Natural killer cell (primary cell): ENCODE results near the gene LYRM9. TPM values are rescaled to one million over a fixed set of nuclear protein-coding genes. Genes with fewer than 3 reads are reported as not detected.
"Not testable (repeated sequence)": the region's sequence is repeated elsewhere in the genome, so short reads cannot be mapped to it uniquely, and the experiment has no call there.

ENCODE experiments used
- ATAC-seq, 3 donors: fragments of 150-1000 bp in 2 of 3; fragments of 200-7000 bp in 1 of 3; cut with Tn5 transposase; 1 replicate in 1 of 3; 2 replicates in 2 of 3; pipeline ENCODE4 v1.10.0; 2021; ENCODE audit warnings: mild to moderate bottlenecking in 2 of 3, moderate library complexity in 2 of 3
- DNase-seq, 2 donors: peaks; one replicate each; pipeline versions ENCODE4 v3.0.0 to v3.0.0-alpha.2; 2013 to 2021; ENCODE audit warnings: mixed read lengths in 1 of 2
- H3K27ac ChIP-seq: one replicate; pipeline ENCODE4 v1.5.1; 2013; ENCODE audit warnings: mild to moderate bottlenecking, low read length
- H3K27me3 ChIP-seq: one replicate; pipeline ENCODE4 v1.6.1; 2013; ENCODE audit warnings: low read length; ENCODE audit not compliant: control insufficient read depth, insufficient read depth
- H3K36me3 ChIP-seq: one replicate; pipeline ENCODE4 v1.6.1; 2013; ENCODE audit warnings: low read length; ENCODE audit not compliant: control insufficient read depth, insufficient read depth
- H3K4me1 ChIP-seq: one replicate; pipeline ENCODE4 v1.6.1; 2013; ENCODE audit warnings: low read length; ENCODE audit not compliant: control insufficient read depth, insufficient read depth
- H3K4me3 ChIP-seq: one replicate; pipeline ENCODE4 v1.5.1; 2013; ENCODE audit warnings: low read length
- H3K9me3 ChIP-seq: one replicate; pipeline ENCODE4 v1.6.1; 2013; ENCODE audit warnings: low read length; ENCODE audit not compliant: control insufficient read depth, insufficient read depth
- H3K27ac Mint-ChIP-seq, 2 donors: one replicate each; pipeline ENCODE4 v1.8.0; 2022; ENCODE audit warnings: mild to moderate bottlenecking in 2 of 2, mixed read lengths in 2 of 2, moderate library complexity in 1 of 2
- H3K27me3 Mint-ChIP-seq, 2 donors: one replicate each; pipeline ENCODE4 v1.8.0; 2022; ENCODE audit warnings: low read depth in 2 of 2, mixed read lengths in 2 of 2
- H3K36me3 Mint-ChIP-seq: one replicate; pipeline ENCODE4 v1.8.0; 2022; ENCODE audit warnings: mixed read lengths
- H3K4me1 Mint-ChIP-seq, 2 donors: one replicate each; pipeline ENCODE4 v1.8.0; 2022; ENCODE audit warnings: mixed read lengths in 2 of 2
- H3K4me3 Mint-ChIP-seq: one replicate; pipeline ENCODE4 v1.8.0; 2022; ENCODE audit warnings: mild to moderate bottlenecking, moderate library complexity, mixed read lengths
- H3K9me3 Mint-ChIP-seq, 2 donors: one replicate each; pipeline ENCODE4 v1.8.0; 2022; ENCODE audit warnings: mixed read lengths in 2 of 2
- WGBS: methylation state at CpG from one replicate; pipeline ENCODE4 v1.1.7; 2013; ENCODE audit warnings: missing lambda C conversion rate; ENCODE audit not compliant: insufficient coverage; 5-methylcytosine and 5-hydroxymethylcytosine counted together
- intact Hi-C: fragments of 100-400 bp; cut with micrococcal nuclease; formaldehyde crosslinking; loops from one replicate; pipeline ENCODE4 v1.14.2; 2022
- total RNA-seq, 4 donors: library from RNA; stranded (reverse); fragments of 120-200 nt in 1 of 4; gene quantifications; one replicate each; pipeline versions ENCODE4 v1.2.3 to v1.2.4, GENCODE V29; 2013 to 2022
- TF ChIP-seq, protein P1 (sequence below): fragments of 200-600 bp; IDR thresholded peaks from one replicate; pipeline ENCODE4 v1.8.0; 2022; ENCODE audit warnings: antibody characterized with exemption

LYRM9 gene
- total RNA-seq, 3 donors from 2014 or later (not counting 1 experiment from before 2014, with no cell fraction given) = 7.8 to 13.0 (median 9.3) TPM

DNA sequence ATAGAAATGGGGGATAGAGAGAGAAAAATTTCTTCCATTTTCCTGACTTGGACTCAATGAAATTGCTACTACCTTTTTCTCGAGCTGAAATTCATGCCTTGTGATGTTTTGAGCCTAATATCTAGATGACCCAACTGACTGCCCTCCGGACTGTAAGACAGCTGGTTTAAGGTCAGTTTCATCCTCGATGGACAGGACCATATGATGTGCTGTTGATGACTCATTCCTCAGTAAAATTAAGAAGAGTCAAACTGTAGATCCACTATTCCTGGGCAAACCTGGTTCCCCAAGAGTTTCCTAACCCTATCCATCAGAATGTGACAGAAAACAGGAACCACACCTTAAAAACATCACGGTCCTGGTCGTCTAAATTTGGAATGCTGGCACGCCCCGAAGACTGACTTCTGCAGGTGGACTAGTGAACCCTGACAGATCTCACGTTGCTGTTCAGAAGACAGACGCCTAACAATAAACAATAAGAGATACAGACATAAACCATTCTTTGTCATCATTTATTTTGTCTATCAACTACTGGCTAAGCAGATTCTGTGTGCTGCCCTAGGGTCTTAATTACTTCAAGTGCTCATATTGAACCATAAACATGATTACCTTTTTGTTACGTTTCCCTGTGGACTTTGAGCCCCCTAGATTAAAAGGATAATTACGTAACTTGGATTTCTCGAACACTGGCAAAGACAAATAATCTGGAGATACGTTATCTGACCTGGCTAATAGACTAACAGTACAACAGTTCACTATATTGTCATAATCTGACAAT lies 47.7 kb downstream of the LYRM9 start:
- Histone ChIP-seq H3K27ac (peak overlapping the region; percentile 57), H3K4me1 (peaks cover 14% of the 10 kb centered on the region), H3K36me3 (no peaks in the 10 kb centered on the region), H3K4me3 (no peak overlapping the region), H3K27me3 (no peaks in the 10 kb centered on the region), H3K9me3 (peaks cover 3% of the 10 kb centered on the region)
- H3K36me3 Mint-ChIP-seq = no peaks in the 10 kb centered on the region
- DNase-seq (peak in 1 of 2 donors; percentile 14), ATAC-seq (peak in 2 of 3 donors; percentile 16 to 35)
- no peaks in the 10 kb centered on the region for H3K9me3 Mint-ChIP-seq
- intact Hi-C loops = no loop called here
- WGBS = 62% methylated on average over 13 of the region's 13 CpGs
- H3K4me1 Mint-ChIP-seq = peaks cover 29 to 41% of the 10 kb centered on the region in 2 donors
- TF ChIP-seq, protein P1, sequence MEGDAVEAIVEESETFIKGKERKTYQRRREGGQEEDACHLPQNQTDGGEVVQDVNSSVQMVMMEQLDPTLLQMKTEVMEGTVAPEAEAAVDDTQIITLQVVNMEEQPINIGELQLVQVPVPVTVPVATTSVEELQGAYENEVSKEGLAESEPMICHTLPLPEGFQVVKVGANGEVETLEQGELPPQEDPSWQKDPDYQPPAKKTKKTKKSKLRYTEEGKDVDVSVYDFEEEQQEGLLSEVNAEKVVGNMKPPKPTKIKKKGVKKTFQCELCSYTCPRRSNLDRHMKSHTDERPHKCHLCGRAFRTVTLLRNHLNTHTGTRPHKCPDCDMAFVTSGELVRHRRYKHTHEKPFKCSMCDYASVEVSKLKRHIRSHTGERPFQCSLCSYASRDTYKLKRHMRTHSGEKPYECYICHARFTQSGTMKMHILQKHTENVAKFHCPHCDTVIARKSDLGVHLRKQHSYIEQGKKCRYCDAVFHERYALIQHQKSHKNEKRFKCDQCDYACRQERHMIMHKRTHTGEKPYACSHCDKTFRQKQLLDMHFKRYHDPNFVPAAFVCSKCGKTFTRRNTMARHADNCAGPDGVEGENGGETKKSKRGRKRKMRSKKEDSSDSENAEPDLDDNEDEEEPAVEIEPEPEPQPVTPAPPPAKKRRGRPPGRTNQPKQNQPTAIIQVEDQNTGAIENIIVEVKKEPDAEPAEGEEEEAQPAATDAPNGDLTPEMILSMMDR = no peak
- H3K27ac Mint-ChIP-seq = peak overlapping the region; percentile 82 to 87
- H3K27me3 Mint-ChIP-seq = peaks cover 0 to 4% of the 10 kb centered on the region in 2 donors
- H3K4me3 Mint-ChIP-seq = peak overlapping the region; percentile 89

DNA sequence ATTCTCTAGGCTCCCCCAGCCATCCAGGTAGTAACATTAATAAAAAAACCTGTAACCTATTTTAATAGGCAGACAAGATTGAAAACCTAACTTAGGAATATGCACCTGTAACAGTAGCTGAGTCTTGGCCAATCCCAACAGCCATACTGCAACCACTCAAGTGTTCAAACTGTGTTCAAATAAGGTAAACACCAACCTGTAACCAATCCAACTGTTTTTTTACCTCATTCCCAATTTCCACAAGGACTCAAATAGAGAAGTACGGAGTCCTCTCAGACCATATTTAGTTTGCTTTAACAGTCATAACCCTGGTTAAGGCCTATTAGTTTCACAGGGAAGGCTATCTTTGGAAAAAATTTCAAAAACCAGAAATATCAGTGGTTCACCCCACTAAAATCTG lies 52.5 kb downstream of the LYRM9 start:
- no peak overlapping the region for H3K4me3 Mint-ChIP-seq
- no peaks in the 10 kb centered on the region for H3K36me3 Mint-ChIP-seq
- 100% methylated on average over 1 of the region's 1 CpG for WGBS
- intact Hi-C loops = no loop called here
- H3K27me3 Mint-ChIP-seq = no peaks in the 10 kb centered on the region
- H3K27ac Mint-ChIP-seq = no peak overlapping the region
- Histone ChIP-seq H3K4me1 (no peaks in the 10 kb centered on the region), H3K36me3 (no peaks in the 10 kb centered on the region), H3K27me3 (no peaks in the 10 kb centered on the region), H3K9me3 (no peaks in the 10 kb centered on the region), H3K27ac (no peak overlapping the region), H3K4me3 (no peak overlapping the region)
- H3K9me3 Mint-ChIP-seq = no peaks in the 10 kb centered on the region
- TF ChIP-seq, protein P1 = no peak
- DNase-seq (no peak), ATAC-seq (no peak)
- peaks cover 5 to 9% of the 10 kb centered on the region in 2 donors for H3K4me1 Mint-ChIP-seq

DNA sequence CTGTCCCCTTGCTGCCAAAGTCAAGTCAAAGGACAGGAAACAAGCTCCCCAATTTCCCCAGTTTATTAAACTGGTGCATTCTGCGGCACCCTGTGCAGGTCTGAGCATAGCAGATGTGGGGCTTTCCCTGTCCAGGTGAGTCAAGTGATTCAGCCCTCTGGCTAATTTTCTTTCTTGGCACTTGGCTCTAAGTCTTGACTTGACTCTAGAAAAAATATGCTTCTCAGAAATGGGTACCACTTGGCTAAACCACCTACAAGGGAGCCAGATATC lies 52.8 kb downstream of the LYRM9 start:
- H3K27ac Mint-ChIP-seq, H3K4me1 Mint-ChIP-seq, H3K27ac ChIP-seq, H3K4me3 ChIP-seq, ATAC-seq, H3K27me3 ChIP-seq, H3K36me3 ChIP-seq, intact Hi-C loops, H3K9me3 Mint-ChIP-seq, H3K9me3 ChIP-seq, DNase-seq, H3K4me3 Mint-ChIP-seq, H3K4me1 ChIP-seq, H3K27me3 Mint-ChIP-seq, H3K36me3 Mint-ChIP-seq: not testable (repeated sequence)
- no CpG with 5 or more reads among the region's 1 CpG for WGBS

DNA sequence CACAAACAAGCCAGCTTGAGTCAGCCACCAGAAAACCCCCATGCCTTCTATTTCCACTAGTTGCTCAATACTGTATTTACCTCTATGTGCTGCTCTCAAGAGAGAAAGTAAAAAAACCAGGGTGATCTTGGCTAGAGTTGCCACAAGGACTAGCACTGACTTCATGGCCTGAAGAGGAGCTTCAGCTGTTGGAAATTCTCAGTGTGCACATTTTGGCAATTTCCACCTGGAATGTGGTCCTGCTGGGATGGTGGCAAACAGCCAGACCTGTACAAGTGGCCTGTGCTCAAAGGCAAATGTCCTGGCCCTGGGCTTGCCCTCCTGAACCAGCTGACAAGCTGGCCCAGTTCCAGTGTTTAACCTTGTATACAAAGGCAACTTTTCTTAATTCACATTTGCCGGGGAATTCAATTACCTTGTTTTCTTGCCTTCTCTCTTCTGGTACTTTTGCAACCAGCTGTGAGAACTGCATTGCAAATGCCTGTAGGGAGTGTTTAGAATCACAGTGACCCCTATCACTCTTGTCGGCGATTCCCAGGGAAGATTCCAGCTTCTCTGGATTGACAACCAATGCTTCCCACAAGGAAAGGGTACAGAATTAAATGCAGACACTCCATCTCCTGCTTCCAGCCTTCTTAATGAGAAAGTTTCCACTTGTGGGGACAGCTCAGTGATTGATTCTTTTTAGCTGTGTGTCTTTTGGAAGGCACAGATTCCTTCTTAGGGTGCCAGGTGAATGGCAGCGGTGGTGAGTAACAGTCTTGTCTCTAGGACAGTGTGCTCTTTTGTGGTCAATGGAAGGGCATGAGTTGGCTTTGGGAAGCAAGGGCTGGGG lies 53.4 kb downstream of the LYRM9 start:
- ATAC-seq, H3K27me3 Mint-ChIP-seq, H3K27me3 ChIP-seq, H3K9me3 Mint-ChIP-seq, H3K4me3 ChIP-seq, H3K36me3 Mint-ChIP-seq, H3K4me1 Mint-ChIP-seq, H3K9me3 ChIP-seq, H3K27ac ChIP-seq, H3K4me1 ChIP-seq, DNase-seq, H3K27ac Mint-ChIP-seq, H3K4me3 Mint-ChIP-seq, H3K36me3 ChIP-seq, intact Hi-C loops: not testable (repeated sequence)
- WGBS = 100% methylated on average over 1 of the region's 4 CpGs

DNA sequence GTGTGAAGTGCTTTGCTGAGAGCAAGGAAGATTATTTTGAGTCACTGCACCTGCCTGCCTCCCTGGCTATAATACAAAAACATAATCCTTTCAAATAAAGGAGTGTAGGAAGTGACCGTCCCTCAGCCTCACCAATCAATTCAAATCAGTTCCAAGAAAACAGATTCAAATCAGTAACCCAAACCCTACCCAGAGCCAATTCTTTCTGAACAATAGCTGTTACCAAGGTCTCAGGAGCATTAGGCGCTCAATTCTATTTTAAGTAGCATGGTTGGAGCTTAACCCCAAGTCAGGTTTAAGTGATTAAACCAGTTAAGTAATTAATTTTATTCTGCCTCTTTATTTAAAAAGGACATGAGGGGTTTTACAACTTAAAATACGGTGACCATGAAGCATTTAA lies 54.6 kb downstream of the LYRM9 start:
- H3K9me3 ChIP-seq, H3K4me3 Mint-ChIP-seq, H3K4me1 Mint-ChIP-seq, H3K27me3 ChIP-seq, H3K27ac ChIP-seq, H3K36me3 ChIP-seq, H3K27ac Mint-ChIP-seq, H3K9me3 Mint-ChIP-seq, DNase-seq, ATAC-seq, intact Hi-C loops, H3K36me3 Mint-ChIP-seq, H3K4me1 ChIP-seq, H3K4me3 ChIP-seq, H3K27me3 Mint-ChIP-seq: not testable (repeated sequence)
- 89% methylated on average over 1 of the region's 3 CpGs for WGBS

DNA sequence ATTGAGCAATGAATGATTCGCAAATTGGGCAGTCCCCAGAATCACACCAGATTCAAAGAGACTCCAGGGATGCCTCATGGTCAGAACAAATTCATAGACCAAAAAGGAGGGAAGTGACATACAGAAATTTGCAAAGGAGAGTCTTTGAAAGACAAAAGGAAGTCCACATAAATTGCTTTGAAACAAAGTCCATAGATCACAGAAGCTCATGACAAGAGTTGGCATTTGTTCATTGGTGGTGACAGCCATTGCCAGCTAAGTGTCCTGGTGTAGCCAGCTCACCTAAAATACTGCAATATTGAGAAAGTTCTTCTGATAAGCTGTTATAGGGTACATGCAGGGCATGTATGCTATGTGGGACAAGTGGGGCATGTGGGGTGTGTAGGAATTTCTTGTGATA lies 55.4 kb downstream of the LYRM9 start:
- H3K36me3 ChIP-seq, H3K27ac Mint-ChIP-seq, H3K4me1 ChIP-seq, ATAC-seq, H3K4me3 Mint-ChIP-seq, H3K9me3 Mint-ChIP-seq, H3K27me3 ChIP-seq, H3K4me1 Mint-ChIP-seq, H3K4me3 ChIP-seq, intact Hi-C loops, H3K27me3 Mint-ChIP-seq, DNase-seq, H3K27ac ChIP-seq, H3K36me3 Mint-ChIP-seq, H3K9me3 ChIP-seq: not testable (repeated sequence)
- 100% methylated on average over 1 of the region's 1 CpG for WGBS
